Left kidney (tissue), 2 donors: Measurements from ENCODE around the gene GTPBP4. TPM values are rescaled to one million over a fixed set of nuclear protein-coding genes. Genes with fewer than 3 reads are reported as not detected.

Source experiments
- DNase-seq: peaks from one replicate; pipeline ENCODE4 v3.0.0-alpha.2; 2013
- polyA plus RNA-seq: library from polyadenylated mRNA; unstranded; fragments of 120-200 nt; gene quantifications from one replicate; pipeline ENCODE4 v1.2.1, GENCODE V29; 2013; ENCODE audit not compliant: insufficient read length

The GTPBP4 gene
- polyA plus RNA-seq, 1 donor: 72.2 TPM

DNA sequence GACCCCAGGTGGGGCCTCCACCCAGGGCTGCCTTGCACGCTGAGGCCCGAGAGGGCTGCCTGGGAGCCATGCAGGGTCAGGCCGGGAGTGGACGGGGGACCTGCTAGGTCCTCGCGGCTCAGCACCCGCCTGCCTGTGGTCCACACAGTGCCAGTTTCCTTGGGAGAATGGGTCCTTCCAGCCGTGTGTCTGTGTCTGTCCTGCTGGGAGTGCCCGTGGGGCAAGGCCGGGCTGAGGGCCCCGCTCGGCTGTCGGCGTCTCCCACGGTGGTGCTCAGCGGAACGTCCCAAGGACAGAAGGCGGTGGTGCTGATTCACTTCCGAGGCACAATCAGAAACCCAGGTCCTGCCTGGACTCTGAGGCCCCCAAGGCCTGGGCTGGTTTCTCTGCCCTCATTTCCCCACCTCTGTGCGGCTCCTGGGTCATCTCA, 23.2 kb upstream of the GTPBP4 start:
- DNase-seq: no peak

DNA sequence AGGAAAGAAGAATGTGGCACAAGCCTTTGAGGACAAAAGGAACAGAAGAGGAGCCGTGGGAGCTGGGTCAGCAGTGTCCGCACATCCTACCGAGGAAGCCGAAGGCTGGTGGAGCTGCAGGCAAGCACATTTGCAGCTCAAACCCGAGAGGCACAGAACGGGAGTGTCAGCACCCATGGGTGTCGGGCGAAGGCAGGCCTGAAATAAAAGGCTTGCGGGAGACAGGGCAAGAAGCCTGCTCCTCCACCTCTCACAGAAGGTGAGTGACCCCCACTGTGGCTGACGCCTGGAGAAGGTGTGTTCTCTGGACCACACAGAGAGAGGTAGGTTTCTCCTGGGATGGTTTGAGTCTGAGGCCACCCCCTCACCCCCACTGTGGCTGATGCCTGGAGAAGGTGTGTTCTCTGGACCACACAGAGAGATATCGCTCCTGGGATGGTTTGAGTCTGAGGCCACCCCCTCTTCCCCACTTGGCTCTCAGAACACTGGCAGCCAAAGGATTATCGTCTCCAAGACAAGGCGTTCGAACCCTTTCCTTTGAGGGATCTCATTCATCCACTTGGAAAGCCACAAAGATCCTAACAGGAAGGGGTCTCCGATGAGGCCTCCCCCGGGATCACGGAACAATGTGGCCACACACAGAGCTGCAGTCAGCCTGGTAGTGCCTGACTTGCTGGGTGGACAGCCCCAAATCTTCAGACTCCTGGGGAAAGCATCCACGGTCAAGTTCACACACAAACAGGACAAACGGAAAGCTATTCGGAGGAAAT, 21.6 kb upstream of the GTPBP4 start:
- no peak for DNase-seq

- no peak for DNase-seq
These were observed 19.6 kb upstream of the GTPBP4 start for GRCh38 chr10:968546-969199.

DNA sequence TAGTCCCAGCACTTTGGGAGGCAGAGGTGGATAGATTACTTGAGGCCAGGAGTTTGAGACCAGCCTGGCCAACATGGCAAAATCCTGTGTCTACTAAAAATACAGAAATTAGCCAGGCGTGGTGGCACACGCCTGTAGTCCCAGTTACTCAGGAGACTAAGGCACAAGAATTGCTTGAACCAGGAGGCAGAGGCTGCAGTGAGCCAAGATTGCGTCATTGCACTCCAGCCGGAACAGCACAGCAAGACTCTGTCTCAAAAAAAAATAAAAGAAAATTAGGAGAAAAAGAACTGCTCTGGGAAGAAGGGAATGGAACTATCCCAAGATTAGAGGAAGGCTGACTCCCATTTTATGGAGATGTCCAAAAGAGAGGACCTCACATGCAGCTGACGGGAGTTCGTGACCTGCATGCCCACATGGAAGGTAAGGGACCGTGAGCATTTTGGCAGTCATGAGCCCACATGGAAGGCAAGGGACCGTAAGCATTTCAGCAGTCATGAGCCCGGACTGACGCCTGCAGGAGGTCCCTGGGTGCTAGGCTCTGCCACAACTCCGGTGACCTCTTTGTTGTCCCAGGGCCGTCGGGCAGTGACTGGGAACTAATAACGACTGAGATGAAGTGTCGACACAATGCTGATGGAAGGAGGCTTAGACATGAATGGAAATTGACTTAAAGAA, 18.6 kb upstream of the GTPBP4 start:
- no peak for DNase-seq

DNA sequence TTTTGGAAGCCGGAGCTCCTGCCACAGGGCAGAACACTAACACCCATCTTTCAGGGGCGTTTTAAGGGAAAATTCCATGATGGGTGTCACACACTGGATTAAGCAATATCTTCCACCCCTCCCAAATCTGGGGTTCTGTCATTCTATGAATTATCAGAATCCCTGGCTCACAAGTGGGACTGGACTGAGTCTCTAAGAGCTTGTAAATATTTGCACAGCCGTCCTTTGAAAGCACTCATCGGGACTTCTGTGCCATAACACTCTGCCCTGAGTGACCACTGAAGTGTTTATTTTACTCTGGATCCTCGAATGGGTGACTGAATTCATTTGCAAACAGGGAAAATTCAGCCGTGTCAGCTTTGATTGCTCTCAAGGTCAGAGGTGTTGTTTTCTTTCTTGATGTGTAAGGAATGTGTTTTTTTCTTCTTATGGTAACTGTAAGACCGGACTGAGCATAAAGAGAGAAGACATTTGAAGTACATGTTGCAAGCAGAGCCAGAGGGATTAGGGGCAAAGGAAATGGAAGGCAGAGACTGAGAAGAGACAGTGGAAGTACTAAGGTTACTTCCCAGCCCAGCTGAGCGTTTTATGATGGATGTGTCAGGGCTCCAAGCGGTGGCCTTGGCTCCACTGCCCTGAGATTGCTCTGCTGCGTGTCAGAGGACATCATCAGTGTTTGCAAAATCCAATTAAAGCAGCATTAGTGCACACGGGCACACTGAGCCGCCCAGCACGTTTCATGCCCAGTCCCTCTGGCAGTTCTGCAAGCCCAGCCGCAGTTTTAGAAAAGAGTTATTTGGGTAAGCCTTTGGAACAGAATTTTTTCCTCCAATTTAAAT, 17.7 kb upstream of the GTPBP4 start:
- no peak for DNase-seq

DNA sequence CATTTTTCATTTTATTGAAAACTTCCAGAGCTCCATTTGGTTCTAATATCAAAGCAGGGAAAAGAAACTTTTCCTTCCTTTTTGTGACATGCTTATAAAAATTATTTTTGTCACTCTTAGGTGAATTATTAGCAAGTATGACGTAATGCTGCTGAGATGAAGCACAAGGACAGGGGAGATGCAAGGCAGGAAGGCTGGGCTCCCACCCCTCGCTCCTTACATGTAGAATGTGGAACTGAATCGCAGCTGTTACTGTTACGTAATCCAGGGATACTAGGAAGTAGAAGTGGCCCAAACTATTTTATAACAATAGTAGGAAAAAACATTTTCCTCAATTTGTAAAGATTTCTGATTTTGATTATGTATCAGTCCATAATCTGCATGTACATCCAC, 17.1 kb upstream of the GTPBP4 start:
- DNase-seq: no peak

DNA sequence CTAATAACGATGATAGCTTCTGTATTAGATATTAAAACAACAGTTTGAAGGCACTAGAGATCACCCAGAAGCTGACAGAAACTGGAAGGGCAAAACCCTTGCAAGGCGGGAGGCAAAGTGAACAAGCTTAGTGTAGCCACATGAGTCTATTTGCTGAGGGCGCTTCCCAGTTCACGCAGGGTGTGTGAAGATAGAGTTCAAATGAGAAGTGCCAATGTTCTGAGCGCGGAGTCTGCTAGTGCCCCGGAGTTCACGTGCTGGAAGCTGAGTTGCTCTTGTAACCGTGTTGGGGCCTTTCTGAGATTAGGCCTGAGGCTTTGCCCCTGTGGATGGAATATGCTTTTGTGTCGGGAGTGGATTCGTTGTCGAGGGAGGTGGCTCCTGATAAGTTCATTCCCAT, 16.6 kb upstream of the GTPBP4 start:
- no peak for DNase-seq

DNA sequence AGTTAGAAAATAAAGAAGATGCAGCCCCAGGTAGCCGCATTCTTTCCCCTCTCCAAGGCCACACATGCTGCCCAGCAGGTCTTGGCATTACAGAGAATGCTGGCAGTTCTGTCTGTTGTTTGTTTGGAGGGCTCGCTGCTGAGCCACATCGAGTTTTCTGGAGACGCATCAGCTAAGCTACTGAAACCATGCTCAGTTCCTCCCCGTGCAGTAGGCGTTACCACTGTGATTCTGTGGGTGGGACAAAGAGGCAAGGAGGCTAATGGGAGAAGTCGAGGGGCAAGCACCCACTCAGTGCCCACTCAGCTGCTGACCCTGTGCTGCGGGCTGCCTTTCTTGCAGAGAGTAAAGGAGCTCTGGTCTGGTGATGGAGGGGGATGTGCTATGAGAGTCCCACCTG, 15.5 kb upstream of the GTPBP4 start:
- no peak for DNase-seq

DNA sequence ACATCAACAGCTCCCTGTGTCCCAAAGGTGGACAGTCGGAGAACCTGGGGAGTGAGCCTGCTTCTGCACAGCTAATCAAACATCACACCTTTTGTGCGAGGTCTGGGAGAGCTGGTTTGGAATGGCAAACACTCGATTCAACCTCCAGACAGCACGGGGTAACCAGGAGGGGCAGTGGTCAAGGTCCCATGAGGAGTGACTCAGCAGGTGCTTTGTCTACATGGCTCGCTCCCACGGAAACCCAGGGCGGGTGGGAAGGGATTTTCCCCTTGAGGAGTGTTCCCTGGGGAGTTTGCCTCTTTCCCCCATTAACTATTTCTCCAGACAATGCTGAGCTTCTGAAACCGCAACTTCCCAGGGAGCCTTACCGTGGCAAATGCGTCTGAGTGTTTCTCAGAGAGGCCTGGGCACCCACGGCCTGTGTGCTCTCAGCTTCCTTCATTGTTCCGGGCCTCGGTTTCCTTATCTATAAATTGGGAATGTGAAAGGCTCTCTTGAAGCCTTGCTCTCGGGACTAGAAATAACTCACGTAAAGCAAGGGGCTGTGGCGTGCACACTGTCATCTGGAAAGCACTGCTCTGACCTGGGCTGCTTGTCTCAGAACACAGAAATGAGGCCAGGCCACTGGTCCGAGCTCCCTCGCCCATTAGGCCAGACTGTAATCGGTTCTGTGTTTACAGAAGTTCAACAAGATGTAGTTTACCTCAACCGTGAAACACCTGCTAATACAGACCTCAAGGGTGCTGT, 14.0 kb upstream of the GTPBP4 start:
- DNase-seq: no peak

- no peak for DNase-seq
These were observed 13.5 kb upstream of the GTPBP4 start for GRCh38 chr10:974785-975074.

GRCh38 chr10:976316-976715, 11.9 kb upstream of the GTPBP4 start:
- no peak for DNase-seq

DNA sequence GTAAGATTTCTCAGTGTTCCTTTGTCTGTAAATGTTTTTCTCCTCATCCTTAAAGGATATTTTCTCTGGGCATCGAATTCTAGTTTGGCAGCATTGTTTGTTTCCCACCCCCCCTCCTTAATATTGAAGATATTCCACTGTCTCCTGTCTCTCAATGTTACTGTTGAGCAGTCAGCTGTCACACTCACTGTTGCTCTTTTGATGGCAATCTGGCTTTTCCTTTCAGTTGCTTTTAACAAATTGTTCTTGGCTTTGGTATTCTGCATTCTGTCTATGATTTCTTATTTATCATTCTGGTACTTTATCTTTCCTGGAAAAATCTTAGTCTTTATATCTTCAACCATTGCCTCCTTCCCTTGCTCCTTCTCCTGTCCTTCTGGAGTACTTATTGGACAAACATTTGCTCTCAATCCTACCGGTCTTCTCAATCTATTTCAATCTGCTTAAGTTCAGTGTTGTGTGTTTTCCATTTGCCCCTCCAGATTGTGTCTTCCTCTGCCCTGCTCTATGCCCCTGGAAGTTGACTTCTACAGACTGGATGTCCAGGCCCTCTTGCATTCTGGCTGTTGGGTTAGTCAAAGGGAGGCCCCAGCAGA, 9.3 kb upstream of the GTPBP4 start:
- DNase-seq: no peak

DNA sequence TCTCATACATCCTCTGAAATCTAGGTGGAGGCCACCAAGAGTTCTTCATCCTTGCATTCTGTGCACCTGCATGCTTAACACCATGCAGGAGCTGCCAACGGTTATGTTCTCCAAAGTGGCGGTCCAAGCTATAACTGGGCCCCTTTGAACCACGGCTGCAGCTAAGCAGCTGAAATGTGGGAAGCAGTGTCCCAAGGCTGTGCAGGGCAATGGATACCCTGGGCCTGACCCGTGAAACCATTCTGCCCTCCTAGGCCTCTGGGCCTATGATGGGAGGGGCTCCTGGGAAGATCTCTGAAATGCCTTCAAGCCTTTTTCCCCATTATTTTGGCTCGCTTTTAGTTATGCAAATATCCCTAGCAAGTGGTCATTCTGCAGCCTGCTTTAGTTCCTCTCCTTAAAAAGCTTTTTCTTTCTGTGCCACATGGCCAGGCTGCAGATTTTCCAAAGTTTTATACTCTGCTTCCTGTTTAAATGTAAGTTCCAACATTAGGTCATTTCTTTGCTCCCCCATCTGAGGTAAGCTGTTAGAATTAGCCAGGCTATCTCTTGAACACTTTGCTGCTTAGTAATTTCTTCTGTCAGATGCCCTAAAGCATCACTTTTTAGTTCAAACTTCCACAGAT, 7.7 kb upstream of the GTPBP4 start:
- no peak for DNase-seq

DNA sequence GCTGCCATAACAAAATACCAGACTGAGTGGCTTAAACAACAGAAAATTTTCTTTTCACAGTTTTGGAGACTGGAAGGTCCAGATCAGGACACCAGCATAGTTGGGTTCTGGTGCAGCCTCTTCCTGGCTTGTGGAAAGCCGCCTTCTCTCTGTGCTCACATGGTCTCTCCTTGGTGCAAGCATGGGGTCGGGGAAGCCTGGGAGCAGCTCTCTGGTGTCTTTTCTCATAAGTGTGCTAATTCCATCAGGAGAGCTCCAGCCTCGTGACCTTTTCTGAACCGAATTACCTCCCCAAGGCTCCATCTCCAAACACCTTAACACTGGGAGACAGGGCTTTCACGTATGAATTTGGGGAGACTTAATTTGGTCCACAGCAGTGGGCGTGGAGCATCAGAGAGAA, 4.8 kb upstream of the GTPBP4 start:
- no peak for DNase-seq

DNA sequence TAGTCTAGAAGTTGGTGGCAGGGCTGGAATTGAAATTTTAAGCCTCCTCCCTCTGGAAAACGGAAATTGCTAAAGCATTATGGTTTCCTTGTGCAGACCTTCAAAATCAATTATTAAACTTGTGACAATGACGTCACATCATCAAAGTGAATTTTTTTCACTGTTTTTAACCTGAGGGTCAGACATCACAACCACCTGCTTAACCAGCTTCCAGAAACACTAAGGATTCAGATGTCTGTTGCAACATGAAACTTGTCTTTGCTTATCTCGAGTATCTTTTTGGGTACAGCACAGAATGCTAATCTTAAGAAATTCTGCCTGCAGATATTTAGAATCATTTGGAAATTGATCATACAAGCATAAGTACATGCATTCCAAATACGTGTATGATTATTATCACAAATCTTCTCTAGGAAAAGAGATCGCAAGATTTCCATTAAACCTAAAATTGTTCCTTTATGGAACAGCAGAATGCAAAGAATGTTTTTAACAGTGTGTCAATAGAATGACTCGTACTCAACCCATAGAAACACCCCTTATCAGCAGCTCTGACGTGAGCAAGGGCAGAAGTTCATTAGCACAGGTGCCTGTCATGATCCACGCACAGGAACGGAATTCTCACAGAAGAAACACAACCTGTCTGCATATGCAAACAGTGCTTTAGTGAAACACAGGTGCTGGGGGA, 4.1 kb upstream of the GTPBP4 start:
- no peak for DNase-seq

GRCh38 chr10:985361-985760, 2.9 kb upstream of the GTPBP4 start:
- DNase-seq: no peak

GRCh38 chr10:986137-986825, 2.0 kb upstream of the GTPBP4 start:
- no peak for DNase-seq

GRCh38 chr10:986881-987619, 1.2 kb upstream of the GTPBP4 start:
- no peak for DNase-seq

DNA sequence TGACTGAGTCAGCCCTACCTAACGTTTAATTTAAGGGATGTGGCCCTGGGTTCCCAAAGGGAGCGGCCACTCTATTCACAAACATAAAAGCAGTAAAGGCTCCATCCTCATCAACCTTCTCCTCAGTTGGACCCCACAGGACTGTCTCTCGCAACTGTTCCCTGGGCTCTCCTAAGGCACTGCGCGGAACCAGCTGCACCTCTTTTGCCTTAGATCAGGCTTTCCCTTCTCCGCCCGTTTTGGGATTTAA, 689 bp upstream of the GTPBP4 start:
- no peak for DNase-seq
